ENCODE measurements around the gene C16orf87.
"Not testable (repeated sequence)": the region's sequence is repeated elsewhere in the genome, so short reads cannot be mapped to it uniquely, and the experiment has no call there.

C16orf87 gene

GRCh38 chr16:46800494-46800893 is 30.5 kb downstream of the C16orf87 start:
- no peak for DNase-seq (ENCODE audit: low spot score)

- no peak for DNase-seq (ENCODE audit: low spot score)
These were observed 33.5 kb downstream of the C16orf87 start for GRCh38 chr16:46797501-46797900.

- DNase-seq (ENCODE audit: low spot score): no peak
These were observed 34.2 kb downstream of the C16orf87 start for GRCh38 chr16:46796764-46797269.

DNA sequence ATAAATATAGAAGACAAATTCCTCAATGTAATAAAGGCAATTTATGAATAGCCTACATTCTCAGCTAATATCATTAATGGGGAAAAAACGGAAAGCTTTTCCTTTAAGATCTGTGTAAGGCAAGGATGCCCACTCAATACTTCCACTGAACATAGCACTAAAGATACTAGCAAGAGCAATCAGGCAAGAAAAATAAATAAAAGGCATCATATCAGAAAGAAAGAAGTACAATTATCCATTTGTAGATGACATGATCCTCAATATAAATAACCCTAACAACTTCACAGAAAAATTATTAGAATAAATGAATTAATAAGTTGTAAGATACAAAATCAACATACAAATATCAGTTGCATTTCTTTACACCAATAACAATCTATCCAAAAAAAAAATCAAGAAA is 37.1 kb downstream of the C16orf87 start:
- DNase-seq (ENCODE audit: low spot score): no peak

GRCh38 chr16:46790599-46791270 is 40.2 kb downstream of the C16orf87 start:
- no peak for DNase-seq (ENCODE audit: low spot score)

DNA sequence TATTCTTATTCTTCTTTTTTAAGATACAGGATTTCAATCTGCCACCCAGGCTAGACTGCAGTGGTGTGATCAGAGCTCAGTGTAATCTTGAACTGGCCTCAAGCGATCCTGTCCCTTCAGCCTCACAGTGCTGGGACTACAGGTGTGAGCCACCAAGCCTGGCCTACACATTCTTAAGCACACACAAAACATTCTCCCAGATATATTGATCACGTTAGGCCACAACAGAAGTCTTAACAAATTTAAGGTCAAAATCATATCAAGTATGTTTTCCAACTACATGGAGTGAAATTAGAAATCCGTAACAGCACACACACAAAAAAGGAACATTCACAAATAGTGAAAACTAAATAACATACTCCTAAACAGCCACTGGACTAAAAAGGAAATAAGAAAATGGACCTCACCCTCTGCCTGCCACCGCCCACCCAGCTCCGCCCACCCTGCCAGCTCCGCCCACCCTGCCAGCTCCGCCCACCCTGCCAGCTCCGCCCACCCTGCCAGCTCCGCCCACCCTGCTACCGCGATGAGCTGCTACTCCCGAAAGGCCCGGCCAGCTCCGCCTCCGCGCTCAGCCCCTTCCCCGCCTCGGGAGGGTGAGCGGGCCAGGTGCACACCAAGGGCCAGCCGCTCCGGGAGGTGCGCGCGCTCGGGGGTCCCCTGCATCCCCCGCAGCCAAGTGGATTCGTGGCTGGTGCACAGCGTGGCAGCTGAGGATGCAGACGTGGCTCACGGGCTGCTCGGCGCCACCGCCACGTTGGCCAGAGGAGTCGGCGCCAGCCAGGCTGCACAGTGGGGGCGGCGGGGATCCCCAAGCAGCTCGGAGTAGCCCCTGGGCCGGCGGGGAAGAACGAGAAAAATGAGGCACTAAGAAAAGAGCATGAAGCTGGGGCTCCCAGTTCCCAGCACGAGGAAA is 41.2 kb downstream of the C16orf87 start:
- DNase-seq (ENCODE audit: low spot score): peak; percentile 73

DNA sequence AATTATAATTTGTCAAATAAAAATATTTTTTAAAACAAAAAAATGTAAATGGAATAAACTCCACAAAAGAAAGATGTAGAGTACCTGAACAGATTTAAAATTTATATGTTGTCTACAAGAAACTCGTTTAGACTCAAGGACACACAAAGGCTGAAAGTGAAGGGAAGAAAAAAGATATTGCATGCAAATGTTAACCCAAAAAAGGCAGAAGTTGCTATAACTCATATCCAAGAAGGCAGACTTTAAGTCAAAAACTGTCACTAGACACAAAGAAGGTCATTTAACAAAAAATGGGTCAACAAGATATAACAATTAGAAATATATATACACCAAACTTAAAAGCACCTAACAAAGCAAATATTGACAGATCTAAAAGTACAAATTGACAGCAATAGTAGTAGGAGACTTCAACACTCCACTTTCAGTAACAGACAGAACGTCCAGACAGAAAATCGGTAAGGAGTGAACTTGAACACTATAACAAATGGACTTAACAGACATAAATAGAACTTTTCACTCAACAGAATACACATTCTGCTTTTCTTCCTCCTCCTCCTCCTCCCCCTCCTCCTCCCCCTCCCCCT is 42.0 kb downstream of the C16orf87 start:
- DNase-seq (ENCODE audit: low spot score): no peak

DNA sequence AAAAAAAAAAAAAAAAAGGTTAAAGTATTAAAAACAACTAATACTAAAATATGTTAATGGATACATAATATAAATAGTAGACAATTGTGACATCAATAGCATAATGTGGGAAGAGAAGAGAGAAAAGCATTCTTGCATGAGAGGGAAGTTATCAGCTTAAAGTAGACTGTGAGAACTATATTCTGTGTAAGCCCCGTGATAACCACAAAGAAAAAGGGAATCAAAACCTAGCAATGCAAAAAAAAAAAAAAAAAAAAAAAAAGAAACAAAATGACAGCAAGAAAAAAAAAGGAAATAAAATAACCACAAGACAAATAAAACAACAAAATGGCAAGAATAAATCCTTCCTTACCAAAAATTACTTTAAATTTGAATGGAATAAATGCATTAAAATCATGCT is 43.1 kb downstream of the C16orf87 start:
- no peak for DNase-seq (ENCODE audit: low spot score)

GRCh38 chr16:46785076-46785845 is 45.7 kb downstream of the C16orf87 start:
- DNase-seq (ENCODE audit: low spot score): no peak

DNA sequence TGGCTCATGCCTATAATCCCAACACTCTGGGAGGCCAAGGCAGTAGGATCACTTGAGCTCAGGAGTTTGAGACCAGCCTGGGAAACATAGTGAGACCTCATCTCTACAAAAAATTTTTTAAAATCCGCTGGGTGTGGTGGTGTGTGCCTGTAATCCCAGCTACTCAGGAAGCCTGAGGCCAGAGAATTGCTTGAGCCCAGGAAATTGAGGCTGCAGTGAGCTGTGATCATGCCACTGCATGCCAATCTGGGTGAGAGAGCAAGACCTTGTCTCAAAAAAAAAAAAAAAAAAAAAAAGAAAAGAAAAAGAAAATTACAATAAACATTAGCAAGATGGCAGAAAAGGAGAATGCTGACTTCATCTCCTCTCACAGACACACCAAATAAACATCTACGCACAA is 46.4 kb downstream of the C16orf87 start:
- DNase-seq (ENCODE audit: low spot score): not testable (repeated sequence)

DNA sequence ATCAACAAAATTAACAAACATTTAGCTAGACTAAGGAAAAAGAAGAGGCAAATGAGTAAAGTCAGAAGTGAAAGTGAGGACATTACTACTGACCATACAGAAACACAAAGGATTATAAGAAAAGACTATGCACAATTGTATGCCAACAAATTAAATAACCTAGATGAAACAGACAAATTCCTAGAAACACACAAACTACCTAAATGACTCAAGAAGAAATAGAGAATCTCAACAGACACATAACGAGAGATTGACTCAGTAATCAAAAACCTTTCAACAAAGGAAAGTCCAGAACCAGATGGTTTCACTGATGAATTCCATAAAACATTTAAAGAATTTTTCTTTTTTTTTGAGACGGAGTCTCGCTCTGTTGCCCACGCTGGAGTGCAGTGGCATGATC is 47.2 kb downstream of the C16orf87 start:
- no peak for DNase-seq (ENCODE audit: low spot score)

DNA sequence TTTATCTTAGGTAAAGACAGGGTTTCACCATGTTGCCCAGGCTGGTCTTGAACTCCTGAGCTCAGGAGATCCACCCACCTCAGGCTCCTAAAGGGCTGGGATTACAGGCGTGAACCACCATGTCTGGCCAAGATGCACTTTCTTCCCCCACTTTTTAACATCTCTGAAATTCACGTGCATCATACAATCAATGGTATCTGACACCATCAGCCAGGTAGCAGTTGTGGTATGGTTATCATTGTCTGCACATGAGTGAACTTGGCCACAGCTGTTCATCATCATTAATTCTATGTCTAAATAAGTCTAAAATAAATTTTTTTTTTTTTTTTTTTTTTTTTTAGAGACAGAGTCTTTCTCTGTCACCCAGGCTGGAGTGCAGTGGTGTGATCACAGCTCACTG is 48.7 kb downstream of the C16orf87 start:
- DNase-seq (ENCODE audit: low spot score): no peak

- no peak for DNase-seq (ENCODE audit: low spot score)
These were observed 53.2 kb downstream of the C16orf87 start for GRCh38 chr16:46777804-46778203.

DNA sequence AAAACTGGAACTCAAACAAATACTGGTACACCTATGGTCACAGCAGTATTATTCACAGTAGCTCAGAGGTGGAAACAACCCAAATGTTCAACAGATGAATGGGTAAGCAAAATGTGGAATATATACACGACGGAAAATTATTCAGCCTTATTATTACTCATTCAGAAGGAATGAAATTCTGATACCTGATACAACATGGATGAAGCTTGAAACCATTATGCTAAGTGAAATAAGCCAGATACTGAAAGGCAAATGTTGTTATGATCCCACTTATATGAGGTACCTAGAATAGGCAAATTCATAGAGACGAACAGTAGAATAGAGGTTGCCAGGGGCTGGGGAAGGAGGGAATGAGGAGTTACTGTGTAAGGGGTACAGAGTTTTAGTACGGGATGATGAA is 55.8 kb downstream of the C16orf87 start:
- no peak for DNase-seq (ENCODE audit: low spot score)

GRCh38 chr16:46774743-46775177 is 56.2 kb downstream of the C16orf87 start:
- DNase-seq (ENCODE audit: low spot score): no peak

GRCh38 chr16:46772463-46772862 is 58.5 kb downstream of the C16orf87 start:
- DNase-seq (ENCODE audit: low spot score): no peak

DNA sequence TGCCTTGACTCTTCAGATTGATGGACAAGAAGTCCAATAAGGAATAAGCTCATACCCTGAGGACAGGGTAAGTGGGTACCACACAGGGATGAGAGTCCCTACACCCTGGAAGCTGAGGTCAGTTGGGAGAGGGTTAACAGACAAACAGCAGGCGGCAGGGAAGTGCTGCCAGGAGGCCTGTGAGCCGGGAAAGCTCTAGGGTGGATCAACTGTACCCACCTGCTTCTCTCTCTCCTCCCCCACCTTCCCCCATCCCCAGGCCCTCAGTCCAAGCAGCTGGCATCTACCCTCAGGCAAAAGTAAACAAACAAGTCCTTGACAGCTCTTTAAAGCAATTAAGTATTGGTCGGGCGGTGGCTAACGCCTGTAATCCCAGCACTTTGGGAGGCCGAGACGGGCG is 62.2 kb downstream of the C16orf87 start:
- DNase-seq (ENCODE audit: low spot score): no peak

DNA sequence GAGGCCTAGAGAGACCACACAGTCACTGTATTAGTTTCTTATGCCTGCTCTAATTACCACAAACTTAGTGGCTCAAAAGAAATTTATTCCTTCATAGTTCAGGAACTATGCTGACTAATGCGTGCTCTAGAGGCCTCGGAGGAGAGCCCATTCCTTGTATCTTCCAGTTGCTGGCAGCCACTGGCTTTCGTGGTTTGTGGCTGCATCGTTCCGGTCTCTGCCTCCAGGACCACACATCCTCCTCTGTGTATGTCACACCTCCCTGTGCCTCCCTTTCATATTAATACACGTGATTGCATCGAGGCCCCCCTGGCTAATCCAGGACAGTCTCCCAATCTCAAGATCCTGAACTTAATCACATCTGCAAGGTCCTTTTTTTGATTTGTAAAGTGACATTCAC is 65.9 kb downstream of the C16orf87 start:
- no peak for DNase-seq (ENCODE audit: low spot score)

DNA sequence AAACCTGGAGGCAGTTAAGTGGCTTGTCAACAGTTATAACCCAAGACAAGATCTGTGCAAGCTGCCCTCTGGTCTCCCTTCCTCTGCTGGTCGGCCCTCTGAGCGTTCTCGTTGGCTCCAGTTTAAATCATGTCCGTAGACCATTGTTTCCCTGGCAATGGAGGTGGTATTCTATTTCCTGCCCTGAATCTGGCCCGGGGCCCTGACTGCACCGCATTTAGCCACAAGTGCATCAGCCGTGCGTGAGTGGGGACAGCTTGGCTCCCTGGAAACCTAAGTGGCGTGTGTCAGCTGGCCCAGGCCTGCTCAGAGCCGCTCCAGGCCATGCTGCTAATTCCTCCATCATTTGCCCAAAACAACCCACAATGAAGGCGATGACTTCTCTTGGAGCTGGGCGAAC is 67.8 kb downstream of the C16orf87 start:
- peak; percentile 62 for DNase-seq (ENCODE audit: low spot score)

- DNase-seq (ENCODE audit: low spot score): no peak
These were observed 68.4 kb downstream of the C16orf87 start for GRCh38 chr16:46762583-46762982.

DNA sequence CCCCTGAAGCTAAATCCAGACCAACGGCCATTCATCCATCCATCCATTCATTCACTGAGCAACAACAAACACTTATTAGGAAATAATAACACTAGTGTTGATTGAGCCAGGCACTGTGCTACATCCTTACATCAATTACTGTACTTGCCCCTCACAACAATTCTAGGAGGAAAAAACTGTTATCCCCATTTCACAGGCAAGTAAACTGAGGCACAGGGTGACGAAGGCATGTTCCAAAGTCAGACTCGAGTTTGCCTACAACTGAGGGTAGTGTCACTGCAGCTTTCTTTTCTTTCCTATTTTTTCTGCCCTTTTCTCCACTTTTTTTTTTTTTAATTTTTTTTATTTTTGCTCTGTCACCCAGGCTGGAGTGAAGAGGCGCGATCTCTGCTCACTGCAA is 71.7 kb downstream of the C16orf87 start:
- no peak for DNase-seq (ENCODE audit: low spot score)

All from Ammon's horn (tissue), 1 donor.